GM10248 (cell line): ENCODE measurements around the gene L1CAM.

Experiments used
- CTCF ChIA-PET: fragments of 300-600 bp; sonication (Branson Sonifier 250); formaldehyde crosslinking; extraction: SDS; loops from one replicate; lab custom pipeline; 2021; ENCODE audit warnings: antibody characterized with exemption; lab: Yijun Ruan, JAX
- POLR2A ChIA-PET: fragments of 350-650 bp; sonication (Branson Sonifier 250); formaldehyde crosslinking; extraction: SDS; loops from one replicate; lab custom pipeline; 2020; ENCODE audit warnings: antibody characterized with exemption; lab: Yijun Ruan, JAX
- DNase-seq: peaks from one replicate; pipeline ENCODE4 v3.0.0; 2012; ENCODE audit errors: extremely low spot score
- CTCF ChIP-seq: IDR thresholded peaks from 2 replicates; pipeline ENCODE4 v1.5.1; 2012; ENCODE audit warnings: mild to moderate bottlenecking, low read depth; ENCODE audit errors: extremely low read depth, missing control alignments, control extremely low read depth

Gene L1CAM

GRCh38 chrX:153868576-153869472, 17.1 kb downstream of the L1CAM start:
- no peak for DNase-seq
- no peak for TF ChIP-seq CTCF
- POLR2A ChIA-PET, result no interaction called here
- CTCF ChIA-PET, result no interaction called here

DNA sequence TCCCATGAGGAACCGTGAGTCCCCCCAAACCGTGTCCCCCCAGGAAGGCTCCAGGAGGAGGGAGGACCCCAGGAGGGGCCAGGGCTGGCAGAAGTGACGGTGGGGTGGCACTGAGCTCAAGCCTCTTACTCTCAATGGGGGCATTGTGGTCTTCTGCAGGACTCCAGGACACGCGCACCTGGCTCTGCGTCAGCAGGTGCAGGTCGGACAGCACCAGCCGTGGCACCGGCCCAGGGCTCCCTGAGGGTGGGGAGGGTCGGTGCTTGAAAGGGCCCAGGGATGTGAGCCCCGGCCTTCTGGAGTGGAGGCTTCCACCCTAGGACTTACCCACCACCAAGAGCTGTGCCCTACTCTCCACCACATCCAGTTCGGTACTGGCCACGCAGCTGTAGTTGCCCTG, 18.3 kb downstream of the L1CAM start:
- CTCF ChIA-PET, result no interaction called here
- no peak for TF ChIP-seq CTCF
- no peak for DNase-seq
- POLR2A ChIA-PET, result no interaction called here

DNA sequence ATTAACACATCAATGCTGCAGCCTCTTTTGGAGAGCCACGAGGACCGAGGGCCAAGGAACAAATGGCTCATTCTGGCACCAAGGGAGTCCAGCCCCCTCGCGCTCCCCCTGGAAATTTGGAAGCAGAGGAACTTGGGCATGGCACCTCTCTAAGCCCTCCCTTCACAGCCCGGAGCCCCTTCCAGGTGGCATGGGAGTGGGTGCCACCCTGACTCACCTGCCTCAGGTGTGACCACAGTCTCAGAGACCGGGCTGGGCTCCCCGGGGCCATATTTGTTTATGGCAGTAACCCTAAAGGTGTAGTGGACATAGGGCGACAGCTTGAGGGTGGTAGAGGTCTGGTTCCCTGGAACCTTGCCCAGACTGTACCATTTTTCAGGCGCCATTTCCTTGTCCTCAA, 18.8 kb downstream of the L1CAM start:
- no peak for DNase-seq
- POLR2A ChIA-PET, result no interaction called here
- CTCF ChIA-PET, result no interaction called here
- TF ChIP-seq CTCF, result no peak

DNA sequence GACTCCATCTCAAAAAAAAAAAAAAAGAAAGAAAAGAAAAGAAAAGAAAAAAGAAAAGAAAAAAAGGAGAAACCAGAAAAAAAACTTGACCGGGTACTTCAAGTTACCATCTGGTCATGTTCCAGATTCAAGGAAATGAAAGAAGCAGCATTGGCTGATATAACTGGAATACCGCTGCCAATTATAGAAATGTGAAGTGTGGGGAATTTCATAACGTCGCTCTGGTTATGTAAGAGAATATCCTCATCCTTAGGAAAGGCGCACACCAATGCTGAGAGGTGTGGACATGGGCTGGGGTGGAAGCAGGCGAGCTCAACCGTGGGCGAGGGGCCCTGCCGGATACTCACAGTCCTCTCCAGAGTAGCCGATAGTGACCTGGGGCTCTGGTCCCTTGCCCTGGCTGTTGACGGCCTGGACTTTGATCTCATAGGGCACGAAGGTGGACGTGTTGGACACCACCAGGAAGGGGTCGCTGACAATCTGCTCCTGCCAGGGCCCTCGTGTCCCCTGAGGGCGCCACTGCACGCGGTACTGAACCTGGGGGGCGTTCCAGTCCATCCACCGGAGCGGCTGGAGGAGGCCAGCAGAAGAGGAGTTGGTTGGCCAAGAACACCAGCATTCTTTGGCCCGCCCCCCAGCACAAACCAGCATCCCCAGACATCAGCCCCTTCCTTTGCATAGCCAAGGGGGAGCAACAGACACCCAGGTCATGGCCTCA, 19.5 kb downstream of the L1CAM start:
- TF ChIP-seq CTCF, result no peak
- peak; percentile 11 for DNase-seq
- ChIA-PET POLR2A (no interaction called here), CTCF (no interaction called here)

DNA sequence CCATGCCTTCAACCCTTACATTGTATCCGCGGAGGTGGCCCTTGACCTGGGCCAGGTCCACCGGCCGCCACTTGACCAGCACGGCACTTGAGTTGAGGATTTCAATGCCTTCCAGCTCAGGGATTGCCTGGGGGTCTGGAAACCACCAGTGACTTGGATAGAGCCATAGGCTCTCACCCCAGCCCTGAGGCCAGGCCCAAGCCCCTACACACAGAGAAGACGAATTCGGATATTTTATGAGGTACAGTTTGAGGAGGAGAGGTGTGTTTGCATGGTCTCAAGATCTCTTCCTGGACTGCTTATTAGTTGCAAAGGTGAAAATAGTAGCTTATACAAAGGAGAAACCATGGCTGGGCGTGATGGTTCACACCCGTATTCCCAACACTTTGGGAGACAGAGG, 20.3 kb downstream of the L1CAM start:
- DNase-seq, result no peak
- CTCF ChIA-PET, result no interaction called here
- no peak for TF ChIP-seq CTCF
- POLR2A ChIA-PET, result no interaction called here

- TF ChIP-seq CTCF, result no peak
- no peak for DNase-seq
- ChIA-PET POLR2A (no interaction called here), CTCF (no interaction called here)
Observed at GRCh38 chrX:153865321-153865580, 20.7 kb downstream of the L1CAM start.
